AG09319 (cell line): Measurements from ENCODE around the gene TAX1BP3.

Experiments used
- DNase-seq: peaks from one replicate; pipeline ENCODE4 v3.0.0-alpha.2; 2010; ENCODE audit warnings: low read depth; ENCODE audit errors: extremely low read depth
- CTCF ChIP-seq: IDR thresholded peaks from 2 replicates; pipeline ENCODE4 v1.5.1; 2011; ENCODE audit warnings: low read depth, mild to moderate bottlenecking, inconsistent platforms, low read length, moderate library complexity

Gene TAX1BP3

GRCh38 chr17:3632287-3632686 is 36.1 kb downstream of the TAX1BP3 start:
- no peak for TF ChIP-seq CTCF
- no peak for DNase-seq

- DNase-seq, result no peak
- no peak for TF ChIP-seq CTCF
Observed at GRCh38 chr17:3630781-3631180, 37.6 kb downstream of the TAX1BP3 start.

- TF ChIP-seq CTCF, result no peak
- no peak for DNase-seq
Observed at GRCh38 chr17:3627769-3628167, 40.6 kb downstream of the TAX1BP3 start.

- no peak for TF ChIP-seq CTCF
- DNase-seq, result no peak
Observed at GRCh38 chr17:3626831-3627768, 41.3 kb downstream of the TAX1BP3 start.

- TF ChIP-seq CTCF, result no peak
- DNase-seq, result no peak
Observed at GRCh38 chr17:3622977-3623594, 45.3 kb downstream of the TAX1BP3 start.

GRCh38 chr17:3621146-3621720 is 47.1 kb downstream of the TAX1BP3 start:
- DNase-seq, result no peak
- no peak for TF ChIP-seq CTCF
